ENCODE results near the gene SHISA9. TPM values are rescaled to one million over a fixed set of nuclear protein-coding genes. Genes with fewer than 3 reads are reported as not detected.

The SHISA9 gene
- polyA plus RNA-seq, 1 of the 3 experiments (the other 2 are of a cell fraction): 0.02 TPM

DNA sequence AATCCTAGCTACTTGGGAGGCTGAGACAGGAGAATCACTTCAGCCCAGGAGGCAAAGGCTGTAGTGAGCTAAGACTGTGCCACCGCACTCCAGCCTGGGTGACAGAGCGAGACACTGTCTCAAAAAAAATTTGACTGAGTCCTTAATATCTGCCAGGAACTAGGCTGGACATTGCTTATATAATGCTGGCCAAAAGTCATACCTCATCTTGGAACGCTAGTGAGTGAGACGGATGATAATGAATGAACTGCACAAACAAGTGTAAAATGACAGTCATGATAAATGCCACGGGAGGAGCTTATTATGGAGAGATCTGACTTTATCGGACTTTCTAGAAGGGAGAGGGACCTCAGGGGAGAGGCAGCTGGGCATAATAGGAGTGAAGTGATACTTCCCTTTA lies 327.6 kb downstream of the SHISA9 start (continued):
- no peak for TF ChIP-seq FOXM1 (IDR thresholded peaks at IDR 0.05; ENCODE audit: low read depth)

DNA sequence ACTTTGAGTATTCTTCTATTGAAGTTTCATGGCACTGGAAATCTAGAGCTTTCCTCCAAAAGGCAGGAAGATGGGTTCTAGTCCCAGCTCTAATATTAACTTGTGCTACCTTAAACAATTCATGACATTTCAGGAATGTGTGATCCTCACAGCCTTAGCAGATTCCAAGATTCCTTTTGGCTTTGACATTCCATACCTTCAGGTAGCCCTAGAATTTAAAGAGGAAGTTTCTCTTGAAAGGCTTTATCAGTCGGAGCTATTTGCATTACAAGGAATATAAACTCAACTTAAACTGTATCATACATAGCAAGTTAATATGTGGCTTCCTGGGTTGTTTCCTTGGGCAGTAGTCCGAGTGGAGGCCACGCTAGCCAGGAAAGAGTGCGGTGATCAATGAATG lies 330.0 kb downstream of the SHISA9 start:
- H3K9me3 ChIP-seq: no peaks in the 10 kb centered on the region; the same call in 1 of the 2 replicates
- H3K36me3 ChIP-seq (replicated peaks in 1 of 2; ENCODE audit: control insufficient read depth in 1 of 2, insufficient read depth in 2 of 2, low read length in 1 of 2): no peaks in the 10 kb centered on the region
- no peaks in the 10 kb centered on the region for H3K27me3 ChIP-seq (ENCODE audit: insufficient read depth)
- no peaks in the 10 kb centered on the region for H3K9me2 ChIP-seq
- H3K9ac ChIP-seq: no peak overlapping the region
- H3F3A ChIP-seq (replicated peaks; ENCODE audit: insufficient read depth): no peaks in the 10 kb centered on the region
- no peak for TF ChIP-seq RAD21 (IDR thresholded peaks at IDR 0.05; ENCODE audit: low read length)
- TF ChIP-seq POLR2AphosphoS5 (IDR thresholded peaks at IDR 0.05; ENCODE audit: low read depth, low read length): no peak
- TF ChIP-seq, protein P1, sequence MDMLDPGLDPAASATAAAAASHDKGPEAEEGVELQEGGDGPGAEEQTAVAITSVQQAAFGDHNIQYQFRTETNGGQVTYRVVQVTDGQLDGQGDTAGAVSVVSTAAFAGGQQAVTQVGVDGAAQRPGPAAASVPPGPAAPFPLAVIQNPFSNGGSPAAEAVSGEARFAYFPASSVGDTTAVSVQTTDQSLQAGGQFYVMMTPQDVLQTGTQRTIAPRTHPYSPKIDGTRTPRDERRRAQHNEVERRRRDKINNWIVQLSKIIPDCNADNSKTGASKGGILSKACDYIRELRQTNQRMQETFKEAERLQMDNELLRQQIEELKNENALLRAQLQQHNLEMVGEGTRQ (IDR thresholded peaks at IDR 0.05; ENCODE audit: borderline replicate concordance, low read depth, low read length): no peak
- no peak for TF ChIP-seq GATA2 (CRISPR knock-in tag; IDR thresholded peaks at IDR 0.05)
- TF ChIP-seq SMC3 (IDR thresholded peaks at IDR 0.05; ENCODE audit: low read depth, low read length): no peak
- TF ChIP-seq FOXJ3 (CRISPR knock-in tag; IDR thresholded peaks at IDR 0.05): no peak
- TF ChIP-seq GABPA (IDR thresholded peaks at IDR 0.05; ENCODE audit: low read depth): no peak
- TF ChIP-seq FOXM1 (IDR thresholded peaks at IDR 0.05; ENCODE audit: low read depth): no peak
- TF ChIP-seq, protein P2, sequence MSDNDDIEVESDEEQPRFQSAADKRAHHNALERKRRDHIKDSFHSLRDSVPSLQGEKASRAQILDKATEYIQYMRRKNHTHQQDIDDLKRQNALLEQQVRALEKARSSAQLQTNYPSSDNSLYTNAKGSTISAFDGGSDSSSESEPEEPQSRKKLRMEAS (IDR thresholded peaks at IDR 0.05; ENCODE audit: low read depth): no peak
- TF ChIP-seq, protein P3, sequence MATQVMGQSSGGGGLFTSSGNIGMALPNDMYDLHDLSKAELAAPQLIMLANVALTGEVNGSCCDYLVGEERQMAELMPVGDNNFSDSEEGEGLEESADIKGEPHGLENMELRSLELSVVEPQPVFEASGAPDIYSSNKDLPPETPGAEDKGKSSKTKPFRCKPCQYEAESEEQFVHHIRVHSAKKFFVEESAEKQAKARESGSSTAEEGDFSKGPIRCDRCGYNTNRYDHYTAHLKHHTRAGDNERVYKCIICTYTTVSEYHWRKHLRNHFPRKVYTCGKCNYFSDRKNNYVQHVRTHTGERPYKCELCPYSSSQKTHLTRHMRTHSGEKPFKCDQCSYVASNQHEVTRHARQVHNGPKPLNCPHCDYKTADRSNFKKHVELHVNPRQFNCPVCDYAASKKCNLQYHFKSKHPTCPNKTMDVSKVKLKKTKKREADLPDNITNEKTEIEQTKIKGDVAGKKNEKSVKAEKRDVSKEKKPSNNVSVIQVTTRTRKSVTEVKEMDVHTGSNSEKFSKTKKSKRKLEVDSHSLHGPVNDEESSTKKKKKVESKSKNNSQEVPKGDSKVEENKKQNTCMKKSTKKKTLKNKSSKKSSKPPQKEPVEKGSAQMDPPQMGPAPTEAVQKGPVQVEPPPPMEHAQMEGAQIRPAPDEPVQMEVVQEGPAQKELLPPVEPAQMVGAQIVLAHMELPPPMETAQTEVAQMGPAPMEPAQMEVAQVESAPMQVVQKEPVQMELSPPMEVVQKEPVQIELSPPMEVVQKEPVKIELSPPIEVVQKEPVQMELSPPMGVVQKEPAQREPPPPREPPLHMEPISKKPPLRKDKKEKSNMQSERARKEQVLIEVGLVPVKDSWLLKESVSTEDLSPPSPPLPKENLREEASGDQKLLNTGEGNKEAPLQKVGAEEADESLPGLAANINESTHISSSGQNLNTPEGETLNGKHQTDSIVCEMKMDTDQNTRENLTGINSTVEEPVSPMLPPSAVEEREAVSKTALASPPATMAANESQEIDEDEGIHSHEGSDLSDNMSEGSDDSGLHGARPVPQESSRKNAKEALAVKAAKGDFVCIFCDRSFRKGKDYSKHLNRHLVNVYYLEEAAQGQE (IDR thresholded peaks at IDR 0.05; ENCODE audit: low read depth, low read length): no peak
- TF ChIP-seq TCF12 (IDR thresholded peaks at IDR 0.05): no peak
- ChIA-PET CTCF (no interaction called here), POLR2A (no interaction called here)
- WGBS (ENCODE audit: low lambda C conversion rate): 2% methylated on average over 4 of the region's 4 CpGs
- no peak for DNase-seq
- no peak overlapping the region for H3K27ac ChIP-seq (ENCODE audit: low read depth in 2 of 2, low read length in 1 of 2)
- H2AFZ ChIP-seq (ENCODE audit: low read depth): no peak overlapping the region
- H3K79me2 ChIP-seq (ENCODE audit: insufficient read depth): no peaks in the 10 kb centered on the region
- H4K20me1 ChIP-seq (ENCODE audit: insufficient read depth): no peaks in the 10 kb centered on the region
- no peak overlapping the region for H3K4me3 ChIP-seq (ENCODE audit: low read depth in 2 of 2, low read length in 1 of 2)
- no peak overlapping the region for H3K4me2 ChIP-seq
- no peaks in the 10 kb centered on the region for H3K4me1 ChIP-seq (ENCODE audit: control insufficient read depth in 1 of 2, insufficient read depth in 2 of 2, low read depth in 1 of 2, low read length in 1 of 2)

DNA sequence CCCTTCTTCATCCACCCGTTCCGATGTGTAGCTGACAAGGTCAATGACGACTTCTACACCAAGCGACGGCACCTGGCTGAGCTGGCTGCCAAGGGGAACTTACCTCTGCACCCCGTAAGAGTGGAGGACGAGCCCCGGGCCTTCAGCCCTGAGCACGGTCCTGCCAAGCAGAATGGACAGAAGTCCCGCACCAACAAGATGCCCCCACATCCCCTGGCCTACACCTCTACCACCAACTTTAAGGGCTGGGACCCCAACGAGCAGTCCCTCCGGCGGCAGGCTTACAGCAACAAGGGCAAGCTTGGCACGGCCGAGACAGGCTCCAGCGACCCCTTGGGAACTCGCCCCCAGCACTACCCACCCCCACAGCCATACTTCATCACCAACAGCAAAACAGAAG lies 333.6 kb downstream of the SHISA9 start:
- ChIA-PET POLR2A (no interaction called here), CTCF (no interaction called here)
- 26% methylated on average over 11 of the region's 17 CpGs for WGBS (ENCODE audit: low lambda C conversion rate)
- Histone ChIP-seq H3K4me3 (ENCODE audit: low read depth in 2 of 2, low read length in 1 of 2) (no peak overlapping the region), H4K20me1 (ENCODE audit: insufficient read depth) (no peaks in the 10 kb centered on the region), H3K79me2 (ENCODE audit: insufficient read depth) (no peaks in the 10 kb centered on the region), H3K27ac (ENCODE audit: low read depth in 2 of 2, low read length in 1 of 2) (no peak overlapping the region), H3F3A (replicated peaks; ENCODE audit: insufficient read depth) (no peaks in the 10 kb centered on the region), H3K9me3 (no peaks in the 10 kb centered on the region; the same call in 1 of the 2 replicates), H3K9me2 (no peaks in the 10 kb centered on the region), H2AFZ (ENCODE audit: low read depth) (no peak overlapping the region), H3K4me2 (no peak overlapping the region), H3K4me1 (ENCODE audit: control insufficient read depth in 1 of 2, insufficient read depth in 2 of 2, low read depth in 1 of 2, low read length in 1 of 2) (no peaks in the 10 kb centered on the region), H3K36me3 (replicated peaks in 1 of 2; ENCODE audit: control insufficient read depth in 1 of 2, insufficient read depth in 2 of 2, low read length in 1 of 2) (no peaks in the 10 kb centered on the region), H3K27me3 (ENCODE audit: insufficient read depth) (no peaks in the 10 kb centered on the region), H3K9ac (no peak overlapping the region)
- no peak for TF ChIP-seq RXRA (IDR thresholded peaks at IDR 0.05; ENCODE audit: borderline replicate concordance, low read depth)
- no peak for TF ChIP-seq SMC3 (IDR thresholded peaks at IDR 0.05; ENCODE audit: low read depth, low read length)
- no peak for TF ChIP-seq TAF1 (IDR thresholded peaks at IDR 0.05; ENCODE audit: borderline replicate concordance, low read depth, low read length)
- no peak for TF ChIP-seq RAD21 (IDR thresholded peaks at IDR 0.05; ENCODE audit: low read length)
- no peak for TF ChIP-seq TEAD4 (IDR thresholded peaks at IDR 0.05; ENCODE audit: borderline replicate concordance, insufficient read depth)
- TF ChIP-seq ELF1 (IDR thresholded peaks at IDR 0.05): no peak
- TF ChIP-seq, protein P4, sequence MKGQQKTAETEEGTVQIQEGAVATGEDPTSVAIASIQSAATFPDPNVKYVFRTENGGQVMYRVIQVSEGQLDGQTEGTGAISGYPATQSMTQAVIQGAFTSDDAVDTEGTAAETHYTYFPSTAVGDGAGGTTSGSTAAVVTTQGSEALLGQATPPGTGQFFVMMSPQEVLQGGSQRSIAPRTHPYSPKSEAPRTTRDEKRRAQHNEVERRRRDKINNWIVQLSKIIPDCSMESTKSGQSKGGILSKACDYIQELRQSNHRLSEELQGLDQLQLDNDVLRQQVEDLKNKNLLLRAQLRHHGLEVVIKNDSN (IDR thresholded peaks at IDR 0.05; ENCODE audit: borderline replicate concordance, low read depth): no peak
- no peak for TF ChIP-seq FOSL2 (IDR thresholded peaks at IDR 0.05; ENCODE audit: borderline replicate concordance, low read depth)
- TF ChIP-seq, protein P1 (IDR thresholded peaks at IDR 0.05; ENCODE audit: borderline replicate concordance, low read depth, low read length): no peak
- DNase-seq: no peak

All from SK-N-SH (cell line).